Fibroblast of peridontal ligament (primary cell): ENCODE results near the gene LRMDA.

Source experiments
- DNase-seq: peaks from one replicate; pipeline ENCODE4 v3.0.0-alpha.2; 2010; ENCODE audit errors: extremely low read depth

Gene LRMDA

GRCh38 chr10:75662715-75663114, 231.3 kb downstream of the LRMDA start:
- DNase-seq, result no peak

GRCh38 chr10:75663947-75664664, 232.7 kb downstream of the LRMDA start:
- DNase-seq, result no peak

- DNase-seq, result no peak
These were observed 233.5 kb downstream of the LRMDA start for GRCh38 chr10:75664968-75665367.

- DNase-seq, result no peak
These were observed 234.3 kb downstream of the LRMDA start for GRCh38 chr10:75665707-75666106.

- no peak for DNase-seq
These were observed 240.8 kb downstream of the LRMDA start for GRCh38 chr10:75672111-75672671.

GRCh38 chr10:75672842-75673241, 241.4 kb downstream of the LRMDA start:
- no peak for DNase-seq

GRCh38 chr10:75677541-75677940, 246.1 kb downstream of the LRMDA start:
- no peak for DNase-seq

GRCh38 chr10:75678527-75678926, 247.1 kb downstream of the LRMDA start:
- no peak for DNase-seq

- no peak for DNase-seq
These were observed 248.1 kb downstream of the LRMDA start for GRCh38 chr10:75679536-75679935.

- DNase-seq, result no peak
These were observed 249.9 kb downstream of the LRMDA start for GRCh38 chr10:75681334-75681733.

- no peak for DNase-seq
These were observed 251.5 kb downstream of the LRMDA start for GRCh38 chr10:75682649-75683557.

- no peak for DNase-seq
These were observed 253.8 kb downstream of the LRMDA start for GRCh38 chr10:75685187-75685586.

- DNase-seq, result peak; percentile 1
These were observed 257.3 kb downstream of the LRMDA start for GRCh38 chr10:75688506-75689300.

GRCh38 chr10:75693489-75693888, 262.1 kb downstream of the LRMDA start:
- no peak for DNase-seq

GRCh38 chr10:75694269-75694668, 262.8 kb downstream of the LRMDA start:
- DNase-seq, result no peak

GRCh38 chr10:75694790-75695189, 263.4 kb downstream of the LRMDA start:
- DNase-seq, result no peak

- no peak for DNase-seq
These were observed 264.6 kb downstream of the LRMDA start for GRCh38 chr10:75695994-75696393.

- DNase-seq, result no peak
These were observed 265.1 kb downstream of the LRMDA start for GRCh38 chr10:75696536-75696935.

GRCh38 chr10:75703191-75703854, 271.9 kb downstream of the LRMDA start:
- no peak for DNase-seq

- DNase-seq, result no peak
These were observed 274.0 kb downstream of the LRMDA start for GRCh38 chr10:75705426-75705825.
